Measurements from ENCODE around the gene GPRC5B.

DNA sequence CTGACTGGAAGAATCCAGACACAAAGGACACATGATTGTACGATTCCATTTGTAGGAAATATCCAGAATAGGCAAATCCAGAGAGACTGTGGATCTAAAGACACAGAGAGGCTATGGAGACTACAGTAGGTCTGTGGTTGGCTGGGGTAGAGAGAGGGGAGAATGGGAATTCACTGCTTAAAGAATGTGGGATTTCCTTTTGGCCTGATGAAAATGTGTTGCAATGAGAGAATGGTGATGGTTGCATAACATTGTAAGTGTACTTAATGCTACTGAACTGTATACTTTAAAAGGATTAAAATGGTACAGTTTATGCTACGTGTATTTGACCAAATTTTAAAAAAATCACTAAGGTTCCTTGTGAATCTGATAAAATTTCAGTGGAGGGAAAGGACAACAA, 62.1 kb downstream of the GPRC5B start:
- TF ChIP-seq, protein P1, sequence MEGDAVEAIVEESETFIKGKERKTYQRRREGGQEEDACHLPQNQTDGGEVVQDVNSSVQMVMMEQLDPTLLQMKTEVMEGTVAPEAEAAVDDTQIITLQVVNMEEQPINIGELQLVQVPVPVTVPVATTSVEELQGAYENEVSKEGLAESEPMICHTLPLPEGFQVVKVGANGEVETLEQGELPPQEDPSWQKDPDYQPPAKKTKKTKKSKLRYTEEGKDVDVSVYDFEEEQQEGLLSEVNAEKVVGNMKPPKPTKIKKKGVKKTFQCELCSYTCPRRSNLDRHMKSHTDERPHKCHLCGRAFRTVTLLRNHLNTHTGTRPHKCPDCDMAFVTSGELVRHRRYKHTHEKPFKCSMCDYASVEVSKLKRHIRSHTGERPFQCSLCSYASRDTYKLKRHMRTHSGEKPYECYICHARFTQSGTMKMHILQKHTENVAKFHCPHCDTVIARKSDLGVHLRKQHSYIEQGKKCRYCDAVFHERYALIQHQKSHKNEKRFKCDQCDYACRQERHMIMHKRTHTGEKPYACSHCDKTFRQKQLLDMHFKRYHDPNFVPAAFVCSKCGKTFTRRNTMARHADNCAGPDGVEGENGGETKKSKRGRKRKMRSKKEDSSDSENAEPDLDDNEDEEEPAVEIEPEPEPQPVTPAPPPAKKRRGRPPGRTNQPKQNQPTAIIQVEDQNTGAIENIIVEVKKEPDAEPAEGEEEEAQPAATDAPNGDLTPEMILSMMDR (IDR thresholded peaks at IDR 0.05): no peak
- TF ChIP-seq POLR2A (IDR thresholded peaks at IDR 0.05): no peak
